Uterus (tissue), 4 donors: Measurements from ENCODE around the gene SYNE1. TPM values are rescaled to one million over a fixed set of nuclear protein-coding genes. Genes with fewer than 3 reads are reported as not detected.

ENCODE experiments used
- DNase-seq, 2 donors: peaks; one replicate each; pipeline ENCODE4 v3.0.0-alpha.2; 2019 to 2020
- H3K27ac ChIP-seq, 2 donors: fragments of 200-600 bp; sonication (generic); 1 replicate in 1 of 2; 2 replicates in 1 of 2; pipeline ENCODE4 v1.5.1; 2016 to 2018
- H3K27me3 ChIP-seq, 2 donors: fragments of 200-600 bp; sonication (generic); one replicate each; pipeline ENCODE4 v1.5.1; 2018 to 2019; ENCODE audit warnings: control low read depth in 1 of 2
- H3K36me3 ChIP-seq, 2 donors: fragments of 200-600 bp; sonication (generic); one replicate each; pipeline ENCODE4 v1.5.1; 2019; ENCODE audit warnings: control low read depth in 1 of 2
- H3K4me1 ChIP-seq, 2 donors: fragments of 200-600 bp; sonication (generic); one replicate each; pipeline ENCODE4 v1.5.1; 2018 to 2019; ENCODE audit warnings: control low read depth in 1 of 2
- H3K4me3 ChIP-seq, 2 donors: fragments of 200-600 bp; sonication (generic); 1 replicate in 1 of 2; 2 replicates in 1 of 2; pipeline ENCODE4 v1.5.1; 2018 to 2019; ENCODE audit warnings: mild to moderate bottlenecking in 1 of 2
- H3K9me3 ChIP-seq, 2 donors: fragments of 200-600 bp; sonication (generic); one replicate each; pipeline ENCODE4 v1.5.1; 2019; ENCODE audit warnings: control low read depth in 1 of 2
- POLR2A ChIP-seq, 2 donors: fragments of 450-650 bp; IDR thresholded peaks; one replicate each; pipeline ENCODE4 v1.6.1; 2016; ENCODE audit warnings: antibody characterized with exemption in 2 of 2, mild to moderate bottlenecking in 1 of 2, moderate library complexity in 1 of 2
- intact Hi-C: fragments of 100-400 bp; cut with DNase I; formaldehyde crosslinking; loops from one replicate; pipeline ENCODE4 v1.15.1; 2023; ENCODE audit warnings: low total_unique reads
- total RNA-seq, 4 donors: library from RNA; depleted of rRNA in 3 of 4; stranded (reverse); fragments of >200 nt in 3 of 4; gene quantifications; one replicate each; pipeline versions ENCODE4 v1.1.0 to v1.2.4, GENCODE V29; 2014 to 2023
- TF ChIP-seq, protein P1 (sequence below), 4 experiments: fragments of 200-600 bp in 2 of 4; fragments of 450-650 bp in 2 of 4; sonication (generic) in 2 of 4; IDR thresholded peaks; one replicate each; pipeline ENCODE4 v1.5.1; 2016 to 2019; ENCODE audit warnings: antibody characterized with exemption in 4 of 4, mild to moderate bottlenecking in 2 of 4, moderate library complexity in 1 of 4
- donor health status: DM: yes; HTN: yes; CAD: no.

Gene SYNE1
- total RNA-seq, 4 donors from 2014 or later = 134 to 339 (median 181) TPM

DNA sequence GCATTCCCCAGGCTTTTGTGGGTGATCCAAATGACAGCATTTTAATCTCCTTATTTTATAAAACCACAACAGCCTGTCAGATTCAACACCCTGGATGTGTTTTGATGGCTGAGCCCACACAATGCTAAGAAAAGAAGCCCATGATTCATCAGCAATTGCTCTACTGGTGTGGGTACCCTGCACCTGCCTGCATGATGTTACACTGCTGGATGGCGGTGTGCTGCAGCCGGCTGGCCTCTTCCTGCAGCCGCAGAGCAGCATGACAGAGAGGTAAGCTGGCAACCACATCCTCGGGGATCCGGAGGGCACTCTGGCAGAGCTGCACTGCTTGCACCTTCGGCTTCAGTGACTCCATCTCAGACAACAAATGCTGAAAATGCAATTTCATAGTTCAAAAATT lies 327.5 kb downstream of the SYNE1 start:
- no peak for DNase-seq
- no peaks in the 10 kb centered on the region for H3K9me3 ChIP-seq
- H3K4me1 ChIP-seq = no peaks in the 10 kb centered on the region
- H3K27me3 ChIP-seq = no peaks in the 10 kb centered on the region
- intact Hi-C loops = no loop called here
- H3K36me3 ChIP-seq = no peaks in the 10 kb centered on the region
- H3K4me3 ChIP-seq = no peak overlapping the region
- H3K27ac ChIP-seq = no peak overlapping the region
- no peak for TF ChIP-seq POLR2A (IDR thresholded peaks at IDR 0.05)
- TF ChIP-seq, protein P1, sequence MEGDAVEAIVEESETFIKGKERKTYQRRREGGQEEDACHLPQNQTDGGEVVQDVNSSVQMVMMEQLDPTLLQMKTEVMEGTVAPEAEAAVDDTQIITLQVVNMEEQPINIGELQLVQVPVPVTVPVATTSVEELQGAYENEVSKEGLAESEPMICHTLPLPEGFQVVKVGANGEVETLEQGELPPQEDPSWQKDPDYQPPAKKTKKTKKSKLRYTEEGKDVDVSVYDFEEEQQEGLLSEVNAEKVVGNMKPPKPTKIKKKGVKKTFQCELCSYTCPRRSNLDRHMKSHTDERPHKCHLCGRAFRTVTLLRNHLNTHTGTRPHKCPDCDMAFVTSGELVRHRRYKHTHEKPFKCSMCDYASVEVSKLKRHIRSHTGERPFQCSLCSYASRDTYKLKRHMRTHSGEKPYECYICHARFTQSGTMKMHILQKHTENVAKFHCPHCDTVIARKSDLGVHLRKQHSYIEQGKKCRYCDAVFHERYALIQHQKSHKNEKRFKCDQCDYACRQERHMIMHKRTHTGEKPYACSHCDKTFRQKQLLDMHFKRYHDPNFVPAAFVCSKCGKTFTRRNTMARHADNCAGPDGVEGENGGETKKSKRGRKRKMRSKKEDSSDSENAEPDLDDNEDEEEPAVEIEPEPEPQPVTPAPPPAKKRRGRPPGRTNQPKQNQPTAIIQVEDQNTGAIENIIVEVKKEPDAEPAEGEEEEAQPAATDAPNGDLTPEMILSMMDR (IDR thresholded peaks at IDR 0.05) = no peak

GRCh38 chr6:152309006-152309405 lies 328.2 kb downstream of the SYNE1 start:
- intact Hi-C loops = no loop called here
- no peaks in the 10 kb centered on the region for H3K4me1 ChIP-seq
- DNase-seq = no peak
- no peaks in the 10 kb centered on the region for H3K27me3 ChIP-seq
- H3K9me3 ChIP-seq = no peaks in the 10 kb centered on the region
- H3K4me3 ChIP-seq = no peak overlapping the region
- no peaks in the 10 kb centered on the region for H3K36me3 ChIP-seq
- TF ChIP-seq, protein P1 (IDR thresholded peaks at IDR 0.05) = no peak
- no peak for TF ChIP-seq POLR2A (IDR thresholded peaks at IDR 0.05)
- H3K27ac ChIP-seq = no peak overlapping the region

DNA sequence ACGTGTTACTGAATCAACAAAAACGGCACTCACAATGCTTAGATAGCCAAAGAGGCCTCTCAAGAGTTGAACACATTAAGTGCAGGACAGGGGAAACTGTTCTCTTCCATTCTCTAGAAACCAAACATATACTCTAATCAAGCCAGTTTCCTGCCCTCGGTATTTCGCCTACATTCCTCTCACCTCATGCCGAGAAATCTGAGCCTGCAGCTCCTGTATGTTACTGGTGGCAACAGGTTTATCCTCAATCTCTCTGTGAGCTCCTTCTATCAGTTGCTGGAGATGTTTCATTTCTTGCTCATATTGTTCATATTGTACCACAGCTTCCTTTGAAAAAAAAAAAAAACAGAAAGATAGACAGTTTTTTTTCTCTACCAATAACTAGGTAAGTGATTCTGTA lies 328.9 kb downstream of the SYNE1 start:
- Histone ChIP-seq H3K27ac (no peak overlapping the region), H3K36me3 (no peaks in the 10 kb centered on the region), H3K9me3 (no peaks in the 10 kb centered on the region), H3K27me3 (no peaks in the 10 kb centered on the region), H3K4me3 (no peak overlapping the region), H3K4me1 (no peaks in the 10 kb centered on the region)
- TF ChIP-seq POLR2A (IDR thresholded peaks at IDR 0.05) = no peak
- TF ChIP-seq, protein P1 (IDR thresholded peaks at IDR 0.05) = no peak
- DNase-seq = no peak
- intact Hi-C loops = no loop called here

DNA sequence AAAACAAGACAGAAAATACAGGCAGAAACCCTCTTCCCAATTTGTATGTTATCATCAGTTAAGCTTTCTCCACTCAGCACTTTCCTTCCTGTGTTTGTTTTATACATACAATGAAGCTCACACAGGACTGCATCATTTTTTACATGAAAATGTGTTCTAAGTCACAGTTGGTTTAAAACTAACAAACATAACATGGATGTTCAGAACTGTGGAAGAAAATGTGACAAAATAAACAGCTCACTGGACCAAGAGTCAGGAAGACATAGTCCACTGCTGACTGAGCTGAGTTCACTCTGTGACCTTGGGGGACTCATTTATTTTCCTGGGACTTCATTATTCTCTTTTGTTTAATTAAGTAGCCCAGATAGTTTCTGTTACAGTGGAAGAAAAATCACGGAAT lies 331.5 kb downstream of the SYNE1 start:
- no peak for DNase-seq
- TF ChIP-seq, protein P1 (IDR thresholded peaks at IDR 0.05) = no peak
- no peak for TF ChIP-seq POLR2A (IDR thresholded peaks at IDR 0.05)
- H3K4me3 ChIP-seq = no peak overlapping the region
- no peak overlapping the region for H3K27ac ChIP-seq
- no peaks in the 10 kb centered on the region for H3K27me3 ChIP-seq
- H3K4me1 ChIP-seq = no peaks in the 10 kb centered on the region
- H3K9me3 ChIP-seq = no peaks in the 10 kb centered on the region
- H3K36me3 ChIP-seq = no peaks in the 10 kb centered on the region
- intact Hi-C loops = no loop called here

DNA sequence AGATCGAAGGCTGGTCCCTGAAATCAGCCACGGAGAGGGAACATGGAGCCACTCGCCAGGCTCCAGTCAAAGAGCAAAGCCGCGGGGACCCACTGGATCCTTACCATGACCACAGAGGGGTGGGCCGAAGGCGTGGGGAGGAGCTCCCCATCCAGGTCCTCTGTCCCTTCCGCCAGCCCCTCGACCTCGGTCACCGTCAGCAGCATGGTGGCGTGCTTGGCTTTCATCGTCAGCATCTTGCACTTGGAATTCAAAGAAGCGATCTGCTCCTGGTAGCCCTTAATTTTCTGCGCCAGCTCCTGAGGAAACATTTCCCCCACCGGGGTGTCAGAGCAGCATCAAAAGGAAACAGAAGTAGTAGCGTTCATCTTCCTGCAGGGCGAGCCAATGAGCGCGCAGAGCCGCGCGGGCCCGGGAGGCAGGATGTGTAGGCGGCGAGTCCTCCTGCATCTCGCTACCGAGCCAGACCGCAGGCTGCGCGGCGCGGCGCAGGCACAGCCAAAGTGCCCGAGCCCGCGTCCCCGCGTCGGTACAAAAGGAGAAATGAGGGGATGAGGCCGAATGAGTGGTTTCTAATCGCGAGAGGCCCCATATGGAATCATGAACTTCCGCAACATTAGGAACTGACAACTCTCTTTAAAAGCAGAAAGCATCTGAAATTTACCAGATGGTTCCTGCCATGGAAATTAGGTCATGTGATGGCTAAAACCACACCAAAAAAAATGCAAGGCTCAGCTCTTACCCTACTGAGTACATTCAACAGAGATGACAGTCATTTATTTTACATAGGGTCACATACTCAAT lies 335.2 kb downstream of the SYNE1 start:
- DNase-seq = peak; percentile 79 to 86
- Histone ChIP-seq H3K9me3 (no peaks in the 10 kb centered on the region), H3K4me1 (no peaks in the 10 kb centered on the region), H3K27ac (peak overlapping the region; percentile 81 to 87), H3K27me3 (no peaks in the 10 kb centered on the region), H3K4me3 (peak overlapping the region; percentile 65 to 66), H3K36me3 (no peaks in the 10 kb centered on the region)
- intact Hi-C loops = no loop called here
- TF ChIP-seq POLR2A (IDR thresholded peaks at IDR 0.05) = peak; percentile 33 to 40
- TF ChIP-seq, protein P1 (IDR thresholded peaks at IDR 0.05) = peak; percentile 37 to 71 (median 64)
